Esophagus squamous epithelium (tissue), 4 donors: ENCODE results near the gene SIK1.
"Not testable (repeated sequence)": the region's sequence is repeated elsewhere in the genome, so short reads cannot be mapped to it uniquely, and the experiment has no call there.

Experiments
- POLR2A ChIP-seq, 4 donors: fragments of 450-650 bp; IDR thresholded peaks; one replicate each; pipeline ENCODE4 v1.6.1; 2017; ENCODE audit warnings: antibody characterized with exemption in 4 of 4, mild to moderate bottlenecking in 4 of 4, moderate library complexity in 3 of 4
- TF ChIP-seq, protein P1 (sequence below), 6 experiments: fragments of 450-650 bp in 4 of 6; fragments of 200-600 bp in 2 of 6; sonication (generic) in 2 of 6; IDR thresholded peaks; one replicate each; pipeline ENCODE4 v1.5.1; 2016 to 2019; ENCODE audit warnings: antibody characterized with exemption in 6 of 6, mild to moderate bottlenecking in 4 of 6, moderate library complexity in 4 of 6

- TF ChIP-seq, protein P1, sequence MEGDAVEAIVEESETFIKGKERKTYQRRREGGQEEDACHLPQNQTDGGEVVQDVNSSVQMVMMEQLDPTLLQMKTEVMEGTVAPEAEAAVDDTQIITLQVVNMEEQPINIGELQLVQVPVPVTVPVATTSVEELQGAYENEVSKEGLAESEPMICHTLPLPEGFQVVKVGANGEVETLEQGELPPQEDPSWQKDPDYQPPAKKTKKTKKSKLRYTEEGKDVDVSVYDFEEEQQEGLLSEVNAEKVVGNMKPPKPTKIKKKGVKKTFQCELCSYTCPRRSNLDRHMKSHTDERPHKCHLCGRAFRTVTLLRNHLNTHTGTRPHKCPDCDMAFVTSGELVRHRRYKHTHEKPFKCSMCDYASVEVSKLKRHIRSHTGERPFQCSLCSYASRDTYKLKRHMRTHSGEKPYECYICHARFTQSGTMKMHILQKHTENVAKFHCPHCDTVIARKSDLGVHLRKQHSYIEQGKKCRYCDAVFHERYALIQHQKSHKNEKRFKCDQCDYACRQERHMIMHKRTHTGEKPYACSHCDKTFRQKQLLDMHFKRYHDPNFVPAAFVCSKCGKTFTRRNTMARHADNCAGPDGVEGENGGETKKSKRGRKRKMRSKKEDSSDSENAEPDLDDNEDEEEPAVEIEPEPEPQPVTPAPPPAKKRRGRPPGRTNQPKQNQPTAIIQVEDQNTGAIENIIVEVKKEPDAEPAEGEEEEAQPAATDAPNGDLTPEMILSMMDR (IDR thresholded peaks at IDR 0.05) = not testable (repeated sequence)
- TF ChIP-seq POLR2A (IDR thresholded peaks at IDR 0.05) = not testable (repeated sequence)
These were observed 927 bp downstream of the SIK1 start for GRCh38 chr21:43426004-43426403.
